ENCODE results near the gene TOX2.
"Not testable (repeated sequence)": the region's sequence is repeated elsewhere in the genome, so short reads cannot be mapped to it uniquely, and the experiment has no call there.

- TF ChIP-seq POLR2A (IDR thresholded peaks at IDR 0.05): not testable (repeated sequence)
- TF ChIP-seq, protein P1, sequence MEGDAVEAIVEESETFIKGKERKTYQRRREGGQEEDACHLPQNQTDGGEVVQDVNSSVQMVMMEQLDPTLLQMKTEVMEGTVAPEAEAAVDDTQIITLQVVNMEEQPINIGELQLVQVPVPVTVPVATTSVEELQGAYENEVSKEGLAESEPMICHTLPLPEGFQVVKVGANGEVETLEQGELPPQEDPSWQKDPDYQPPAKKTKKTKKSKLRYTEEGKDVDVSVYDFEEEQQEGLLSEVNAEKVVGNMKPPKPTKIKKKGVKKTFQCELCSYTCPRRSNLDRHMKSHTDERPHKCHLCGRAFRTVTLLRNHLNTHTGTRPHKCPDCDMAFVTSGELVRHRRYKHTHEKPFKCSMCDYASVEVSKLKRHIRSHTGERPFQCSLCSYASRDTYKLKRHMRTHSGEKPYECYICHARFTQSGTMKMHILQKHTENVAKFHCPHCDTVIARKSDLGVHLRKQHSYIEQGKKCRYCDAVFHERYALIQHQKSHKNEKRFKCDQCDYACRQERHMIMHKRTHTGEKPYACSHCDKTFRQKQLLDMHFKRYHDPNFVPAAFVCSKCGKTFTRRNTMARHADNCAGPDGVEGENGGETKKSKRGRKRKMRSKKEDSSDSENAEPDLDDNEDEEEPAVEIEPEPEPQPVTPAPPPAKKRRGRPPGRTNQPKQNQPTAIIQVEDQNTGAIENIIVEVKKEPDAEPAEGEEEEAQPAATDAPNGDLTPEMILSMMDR (IDR thresholded peaks at IDR 0.05): not testable (repeated sequence)
Observed at GRCh38 chr20:44044712-44045111, 130.1 kb downstream of the TOX2 start.
